K562 treated with DMSO at 1 percent for 48 hours (cell line): ENCODE results near the gene OR51B2. TPM values are rescaled to one million over a fixed set of nuclear protein-coding genes. Genes with fewer than 3 reads are reported as not detected.

Source experiments
- total RNA-seq: library from RNA; unstranded; fragments of 300-600 nt; gene quantifications from 2 replicates; pipeline ENCODE4 v1.2.3, GENCODE V29; 2022; ENCODE audit warnings: low replicate concordance; ENCODE audit errors: extremely low read depth

The OR51B2 gene, protein sequence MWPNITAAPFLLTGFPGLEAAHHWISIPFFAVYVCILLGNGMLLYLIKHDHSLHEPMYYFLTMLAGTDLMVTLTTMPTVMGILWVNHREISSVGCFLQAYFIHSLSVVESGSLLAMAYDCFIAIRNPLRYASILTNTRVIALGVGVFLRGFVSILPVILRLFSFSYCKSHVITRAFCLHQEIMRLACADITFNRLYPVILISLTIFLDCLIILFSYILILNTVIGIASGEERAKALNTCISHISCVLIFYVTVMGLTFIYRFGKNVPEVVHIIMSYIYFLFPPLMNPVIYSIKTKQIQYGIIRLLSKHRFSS
- total RNA-seq: not detected in 2 replicates

GRCh38 chr11:5324197-5324596 lies at the start of gene OR51B2:
Gene OR51B2, minus strand, starts transcription at chr11:5324297. Its CDS starts 0 bp downstream, at chr11:5324297.

GRCh38 chr11:5351208-5351607 lies 27.1 kb upstream of the OR51B2 start, which contains the start of gene OR51B6:
Gene OR51B6, plus strand, starts transcription at chr11:5351508. Its CDS starts 0 bp downstream, at chr11:5351508.

GRCh38 chr11:5343474-5344335 lies 19.6 kb upstream of the OR51B2 start, which contains the start of gene OR51B5:
Gene OR51B5, minus strand, starts transcription at chr11:5343524. Its CDS starts 0 bp downstream, at chr11:5343524.

DNA sequence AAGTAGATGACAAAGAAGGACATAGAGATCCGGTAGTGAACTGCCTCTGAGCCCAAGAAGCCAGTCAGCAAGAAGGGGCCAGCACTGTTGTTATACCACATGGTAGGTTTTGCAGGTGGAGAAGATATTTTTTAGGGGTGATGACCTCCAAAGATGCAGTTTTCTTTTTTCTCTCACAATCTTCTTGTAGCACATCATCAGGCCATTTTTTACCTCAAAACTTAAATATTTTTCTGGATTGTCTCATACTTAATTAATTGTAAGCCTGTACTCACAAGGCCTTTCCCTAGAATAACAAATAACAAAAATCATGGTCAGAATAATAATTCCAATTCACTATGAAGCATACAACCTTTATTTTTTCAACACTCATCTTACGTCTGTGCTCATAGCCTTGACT lies 22.3 kb downstream of the OR51B2 start, which contains the start of gene OR51B4:
Gene OR51B4, minus strand, starts transcription at position 101 of the 400 bp plus-strand sequence. Its CDS starts 0 bp downstream, at position 101.

Other genes starting within 250 kb of the OR51B2 start
- gene OR52A5, start 185.9 kb downstream of the OR51B2 start, total RNA-seq: not detected in 2 replicates
- not detected in 2 replicates for gene OR52A1, start 169.5 kb downstream of the OR51B2 start, total RNA-seq
- gene OR51V1, start 123.6 kb downstream of the OR51B2 start, total RNA-seq: not detected in 2 replicates
- not detected in 2 replicates for gene HBB, start 97.2 kb downstream of the OR51B2 start, total RNA-seq
- not detected in 2 replicates for gene HBD, start 89.8 kb downstream of the OR51B2 start, total RNA-seq
- gene HBG1, start 74.4 kb downstream of the OR51B2 start, total RNA-seq: not detected in 2 replicates
- 3,082 TPM in 1 of 2 replicates, not detected in the other for gene HBG2, start 69.5 kb downstream of the OR51B2 start, total RNA-seq
- not detected in 2 replicates for gene HBE1, start 54.4 kb downstream of the OR51B2 start, total RNA-seq
- not detected in 2 replicates for gene OR51B4, start 22.4 kb downstream of the OR51B2 start, total RNA-seq
- not detected in 2 replicates for gene OR51B5, start 19.2 kb upstream of the OR51B2 start, total RNA-seq
- gene OR51B6, start 27.2 kb upstream of the OR51B2 start, total RNA-seq: not detected in 2 replicates
- not detected in 2 replicates for gene OR51M1, start 59.5 kb upstream of the OR51B2 start, total RNA-seq
- not detected in 2 replicates for gene OR51Q1, start 97.8 kb upstream of the OR51B2 start, total RNA-seq
- not detected in 2 replicates for gene OR51I1, start 117.2 kb upstream of the OR51B2 start, total RNA-seq
- gene OR51I2, start 125.0 kb upstream of the OR51B2 start, total RNA-seq: not detected in 2 replicates
- gene OR52D1, start 164.4 kb upstream of the OR51B2 start, total RNA-seq: not detected in 2 replicates
- not detected in 2 replicates for gene UBQLN3, start 185.7 kb upstream of the OR51B2 start, total RNA-seq
- gene UBQLNL, start 192.4 kb upstream of the OR51B2 start, total RNA-seq: not detected in 2 replicates
- not detected in 2 replicates for gene OR52H1, start 224.2 kb upstream of the OR51B2 start, total RNA-seq